GM23248 (cell line): ENCODE results near the gene ARHGDIA.

Experiments used
- EZH2 ChIP-seq: fragments of 200-600 bp; sonication (generic); IDR thresholded peaks from 2 replicates; pipeline ENCODE4 v1.6.1; 2018; ENCODE audit warnings: antibody characterized with exemption, mild to moderate bottlenecking; ENCODE audit not compliant: insufficient read depth, poor library complexity, severe bottlenecking
- EZH2phosphoT487 ChIP-seq: fragments of 200-600 bp; sonication (generic); IDR thresholded peaks from 2 replicates; pipeline ENCODE4 v1.6.1; 2018; ENCODE audit warnings: antibody characterized with exemption, moderate library complexity, mild to moderate bottlenecking, low read depth; ENCODE audit not compliant: insufficient read depth

- TF ChIP-seq EZH2 (no peak), EZH2phosphoT487 (no peak)
Observed at GRCh38 chr17:81832608-81833159, 38.5 kb downstream of the ARHGDIA start.
